GM20000 (cell line): Measurements from ENCODE around the gene NEK6.

ENCODE experiments used
- DNase-seq: peaks from one replicate; pipeline ENCODE4 v3.0.0; 2012; ENCODE audit warnings: low spot score
- TF ChIP-seq, protein P1 (sequence below): IDR thresholded peaks from 2 replicates; pipeline ENCODE4 v1.5.1; 2012; ENCODE audit warnings: mild to moderate bottlenecking, control low read depth; ENCODE audit errors: extremely low read depth, missing control alignments

The NEK6 gene

DNA sequence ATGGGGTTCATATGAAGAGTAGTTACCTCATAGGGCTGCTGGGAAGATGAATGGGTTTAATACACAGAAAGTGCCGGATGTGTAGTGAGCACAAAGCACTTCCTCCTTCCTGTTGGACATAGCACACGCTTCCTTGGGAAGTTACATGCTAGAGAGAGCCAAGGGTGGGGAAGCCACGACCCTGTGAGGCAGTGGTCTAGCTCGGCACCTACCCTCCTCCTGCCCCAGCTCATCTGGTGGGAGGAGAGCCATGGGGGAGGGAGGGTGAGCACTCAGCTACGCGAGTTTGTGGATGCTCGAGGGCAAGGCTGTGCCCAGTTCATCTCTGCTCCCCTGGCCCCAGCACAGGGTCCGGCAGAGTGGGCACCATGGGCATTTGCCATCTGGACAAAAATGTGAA, 43.6 kb upstream of the NEK6 start:
- DNase-seq, result no peak
- TF ChIP-seq, protein P1, sequence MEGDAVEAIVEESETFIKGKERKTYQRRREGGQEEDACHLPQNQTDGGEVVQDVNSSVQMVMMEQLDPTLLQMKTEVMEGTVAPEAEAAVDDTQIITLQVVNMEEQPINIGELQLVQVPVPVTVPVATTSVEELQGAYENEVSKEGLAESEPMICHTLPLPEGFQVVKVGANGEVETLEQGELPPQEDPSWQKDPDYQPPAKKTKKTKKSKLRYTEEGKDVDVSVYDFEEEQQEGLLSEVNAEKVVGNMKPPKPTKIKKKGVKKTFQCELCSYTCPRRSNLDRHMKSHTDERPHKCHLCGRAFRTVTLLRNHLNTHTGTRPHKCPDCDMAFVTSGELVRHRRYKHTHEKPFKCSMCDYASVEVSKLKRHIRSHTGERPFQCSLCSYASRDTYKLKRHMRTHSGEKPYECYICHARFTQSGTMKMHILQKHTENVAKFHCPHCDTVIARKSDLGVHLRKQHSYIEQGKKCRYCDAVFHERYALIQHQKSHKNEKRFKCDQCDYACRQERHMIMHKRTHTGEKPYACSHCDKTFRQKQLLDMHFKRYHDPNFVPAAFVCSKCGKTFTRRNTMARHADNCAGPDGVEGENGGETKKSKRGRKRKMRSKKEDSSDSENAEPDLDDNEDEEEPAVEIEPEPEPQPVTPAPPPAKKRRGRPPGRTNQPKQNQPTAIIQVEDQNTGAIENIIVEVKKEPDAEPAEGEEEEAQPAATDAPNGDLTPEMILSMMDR, result no peak

DNA sequence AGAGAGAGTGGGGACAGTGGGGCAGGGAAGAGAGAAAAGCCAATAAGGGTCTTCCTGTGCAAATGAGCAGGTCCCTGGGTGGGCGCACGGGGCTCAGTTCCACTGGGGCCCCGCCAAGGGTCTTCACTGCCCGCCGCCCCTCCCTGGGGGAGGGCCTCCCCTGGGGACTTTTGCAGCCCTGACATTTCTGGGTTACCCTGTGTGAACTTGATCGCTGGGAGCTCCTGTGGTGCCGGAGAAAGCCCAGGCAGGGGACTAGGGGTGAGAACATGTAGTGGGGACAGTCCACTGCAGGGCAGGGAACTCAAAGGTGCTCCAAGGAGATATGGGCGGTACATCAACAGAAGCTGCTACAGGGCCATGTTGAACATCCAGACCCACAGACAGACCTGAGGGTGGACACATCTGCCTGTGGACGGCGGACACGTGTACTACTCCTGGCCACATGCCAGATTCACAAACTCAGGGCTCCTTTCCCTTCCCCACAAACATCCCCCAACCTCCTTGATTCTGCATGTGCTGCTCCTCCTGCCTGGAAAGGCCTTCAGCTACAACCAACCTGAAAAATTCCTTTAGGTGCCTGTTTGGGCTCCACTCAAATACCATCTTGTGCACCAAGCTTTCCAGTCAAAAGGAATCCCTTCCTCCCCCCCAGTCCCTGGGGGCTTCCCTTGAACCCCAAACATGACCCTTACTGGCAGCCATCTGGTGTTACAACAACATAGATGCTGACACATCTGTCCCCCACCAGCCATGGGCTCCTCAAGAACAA, 43.0 kb upstream of the NEK6 start:
- TF ChIP-seq, protein P1, result no peak
- DNase-seq, result no peak

DNA sequence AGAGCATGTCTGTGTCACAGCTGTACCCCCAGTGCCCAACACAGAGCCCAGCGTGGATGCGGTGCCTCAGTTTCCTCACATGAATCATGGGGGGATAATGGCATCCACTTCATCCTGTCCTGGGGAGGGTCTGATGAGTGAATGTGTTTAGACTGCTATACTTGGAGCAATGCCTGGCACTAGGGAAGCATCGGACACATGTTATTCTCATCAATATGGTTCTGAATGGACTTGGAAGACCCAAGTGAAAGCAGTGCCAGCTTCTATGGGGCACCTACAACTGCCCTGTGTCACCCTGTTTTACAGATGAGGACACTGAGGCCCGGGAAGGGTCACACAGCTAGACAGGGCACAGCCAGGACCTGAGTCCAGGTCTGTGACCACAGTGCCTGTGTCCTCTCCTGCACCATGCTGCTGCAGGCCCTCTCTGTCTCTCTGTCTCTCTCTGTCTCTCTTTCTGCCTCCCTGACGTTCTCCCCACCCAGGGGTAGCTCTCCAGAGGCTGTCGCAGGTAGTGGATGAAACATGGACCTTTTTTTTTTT, 42.3 kb upstream of the NEK6 start:
- TF ChIP-seq, protein P1, result no peak
- no peak for DNase-seq

DNA sequence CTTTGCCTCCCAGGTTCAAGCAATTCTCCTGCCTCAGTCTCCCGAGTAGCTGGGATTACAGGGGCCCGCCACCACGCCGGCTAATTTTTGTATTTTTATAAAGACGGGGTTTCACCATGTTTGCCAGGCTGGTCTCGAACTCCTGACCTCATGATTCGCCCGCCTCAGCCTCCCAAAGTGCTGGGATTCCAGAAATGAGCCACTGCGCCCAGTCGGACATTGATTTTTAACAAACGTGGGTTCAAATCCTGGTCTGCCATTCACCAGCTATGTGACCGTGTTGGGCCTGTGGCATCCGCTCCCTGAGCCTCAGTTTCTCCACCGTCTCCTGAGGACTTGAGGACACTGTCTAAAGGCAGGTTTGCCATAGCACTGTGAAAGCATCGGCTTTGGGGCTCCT, 41.8 kb upstream of the NEK6 start:
- TF ChIP-seq, protein P1, result no peak
- DNase-seq, result no peak

DNA sequence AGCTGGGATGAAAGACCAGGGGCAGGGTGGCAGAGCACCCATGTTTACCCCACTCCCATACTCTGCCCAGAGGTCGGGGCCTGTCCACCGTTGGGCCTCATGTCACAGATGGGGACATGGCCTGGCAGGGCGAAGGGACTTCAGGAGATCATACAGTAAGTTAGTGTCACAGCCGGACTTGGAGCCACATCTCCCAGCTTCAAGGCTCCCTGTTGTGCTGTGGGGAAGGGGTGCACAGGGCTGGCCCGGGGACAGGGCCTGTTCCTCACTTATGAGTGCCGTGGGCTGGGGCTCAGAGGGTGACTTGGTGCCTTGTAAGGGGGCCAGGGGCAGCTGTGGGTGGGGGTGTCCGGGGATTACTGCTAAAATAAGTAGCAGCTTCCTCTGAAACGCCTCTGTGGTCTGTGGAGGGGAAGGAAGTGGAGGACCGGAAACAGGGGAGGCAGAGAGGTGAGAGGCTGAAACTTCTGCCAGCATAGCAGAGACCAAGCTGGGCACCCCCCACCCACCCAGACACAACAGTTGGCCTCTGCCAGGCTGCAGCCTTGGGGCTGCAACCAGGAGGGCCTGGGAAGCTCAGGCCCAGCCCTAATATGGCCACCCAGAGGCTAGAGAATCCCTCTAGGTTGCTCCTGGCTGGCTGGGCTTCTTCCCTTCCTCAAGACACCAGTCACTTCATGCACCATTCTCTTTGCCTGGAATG, 41.1 kb upstream of the NEK6 start:
- DNase-seq, result peak; percentile 40
- TF ChIP-seq, protein P1, result no peak

DNA sequence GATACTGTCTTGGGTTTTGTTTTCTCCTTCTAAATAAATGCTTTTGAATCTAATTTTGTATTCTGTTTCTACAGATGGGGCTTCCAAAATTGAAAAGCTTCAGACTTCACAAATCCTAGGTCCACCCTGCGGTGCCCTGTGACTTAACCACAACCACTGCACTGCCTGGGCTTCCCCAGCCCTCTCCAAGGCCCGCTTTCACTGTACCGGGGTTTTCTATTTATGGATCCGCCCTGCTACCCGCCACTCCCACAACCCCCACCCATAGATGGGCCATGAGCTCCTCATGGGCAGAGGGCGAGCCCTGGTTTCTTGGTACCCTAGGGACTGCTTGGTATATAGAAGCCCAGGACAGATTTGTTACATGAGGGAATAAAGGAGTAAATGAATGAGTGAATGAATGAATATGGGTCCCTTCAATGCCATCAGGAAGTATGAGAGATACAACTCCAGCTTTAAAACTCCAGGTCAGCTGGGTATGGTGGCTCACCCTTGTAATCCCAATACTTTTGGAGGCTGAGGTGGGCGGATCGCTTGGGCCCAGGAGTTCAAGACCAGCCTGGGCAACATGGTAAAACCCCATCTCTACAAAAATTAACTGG, 39.8 kb upstream of the NEK6 start:
- TF ChIP-seq, protein P1, result no peak
- DNase-seq, result no peak
